Measurements from ENCODE around the gene OR2A42.
"Not testable (repeated sequence)": the region's sequence is repeated elsewhere in the genome, so short reads cannot be mapped to it uniquely, and the experiment has no call there.

OR2A42 gene

GRCh38 chr7:144226866-144227265 is 12.5 kb downstream of the OR2A42 start:
- not testable (repeated sequence) for DNase-seq (ENCODE audit: low spot score)

DNA sequence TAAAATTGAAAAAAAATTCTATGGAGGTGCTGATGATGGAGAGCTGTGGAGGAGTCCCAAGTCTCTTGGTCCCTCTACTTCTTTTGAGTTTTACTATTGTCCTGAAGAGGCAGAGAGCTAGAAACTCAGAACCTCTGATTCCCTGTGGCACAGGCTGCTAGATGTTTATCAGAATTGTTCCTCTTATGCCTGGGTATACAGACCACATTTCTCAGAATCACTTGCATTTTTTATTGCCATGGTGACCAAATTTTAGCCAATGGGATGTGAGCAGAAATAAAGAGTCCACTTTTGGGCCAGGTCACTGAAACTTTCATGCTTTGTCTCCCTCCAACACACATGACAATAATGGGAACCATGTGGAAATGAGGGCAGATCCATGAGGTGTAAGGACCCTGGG is 15.7 kb downstream of the OR2A42 start:
- not testable (repeated sequence) for DNase-seq (ENCODE audit: low spot score)

DNA sequence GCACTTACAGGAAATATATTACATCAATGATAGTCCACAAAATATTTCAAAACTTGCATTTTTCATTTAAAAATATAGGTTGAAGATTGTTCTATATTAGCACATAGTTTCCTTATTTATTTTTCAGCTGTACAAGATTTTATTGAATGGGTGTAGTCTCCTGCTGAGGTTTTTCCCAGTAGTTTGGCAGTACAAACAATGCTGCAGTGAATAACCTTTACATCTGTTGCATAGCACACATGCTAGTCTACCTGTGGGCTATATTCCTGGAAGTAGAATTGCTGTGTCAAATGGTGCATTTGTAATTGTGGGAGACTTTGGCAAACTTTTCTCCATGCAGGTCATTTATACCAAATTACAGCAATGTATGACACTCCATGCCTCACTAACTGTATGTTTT is 18.9 kb downstream of the OR2A42 start:
- not testable (repeated sequence) for DNase-seq (ENCODE audit: low spot score)

GRCh38 chr7:144219149-144219548 is 20.3 kb downstream of the OR2A42 start:
- DNase-seq (ENCODE audit: low spot score): not testable (repeated sequence)

GRCh38 chr7:144218581-144218980 is 20.8 kb downstream of the OR2A42 start:
- not testable (repeated sequence) for DNase-seq (ENCODE audit: low spot score)

DNA sequence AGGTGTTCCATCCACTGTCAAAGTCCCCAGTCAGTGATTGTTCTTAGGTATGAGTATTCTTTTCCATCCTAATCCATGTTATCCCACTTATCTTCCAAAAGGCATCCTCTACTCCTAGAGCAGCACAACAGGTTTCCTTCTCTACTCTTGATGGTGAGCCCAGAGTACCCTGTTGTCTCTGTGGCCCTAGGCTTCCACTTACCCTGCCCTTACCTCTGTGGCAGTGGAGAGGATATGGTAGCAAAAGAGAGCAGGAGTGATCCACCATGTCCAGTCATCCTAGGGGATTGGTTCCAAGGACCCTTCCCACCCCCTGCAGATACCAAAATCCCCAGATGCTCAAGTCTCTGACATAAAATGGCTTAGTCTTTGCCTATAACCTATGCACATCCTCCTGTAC is 22.2 kb downstream of the OR2A42 start:
- DNase-seq (ENCODE audit: low spot score): not testable (repeated sequence)

- DNase-seq (ENCODE audit: low spot score): not testable (repeated sequence)
These were observed 34.1 kb downstream of the OR2A42 start for GRCh38 chr7:144205306-144205705.

DNA sequence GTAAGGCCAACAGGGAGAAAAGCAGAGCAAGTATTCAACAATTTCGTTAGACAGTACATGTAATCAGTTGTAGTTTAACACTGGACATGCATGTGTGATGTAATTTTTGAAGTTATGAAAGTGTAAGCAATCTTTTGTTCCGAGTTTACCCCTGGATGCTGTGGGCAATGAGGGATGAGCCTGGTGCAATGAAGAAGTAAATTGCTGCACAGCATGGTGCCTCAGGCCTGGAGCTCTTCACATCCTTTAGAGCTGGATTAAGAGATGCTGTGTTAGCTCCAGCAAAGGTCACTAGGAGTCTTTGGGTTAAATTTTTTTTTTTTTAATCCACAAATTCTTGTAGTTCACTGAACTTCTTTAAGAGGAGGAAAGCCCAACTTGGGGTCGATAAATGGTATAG is 36.3 kb downstream of the OR2A42 start:
- not testable (repeated sequence) for DNase-seq (ENCODE audit: low spot score)

DNA sequence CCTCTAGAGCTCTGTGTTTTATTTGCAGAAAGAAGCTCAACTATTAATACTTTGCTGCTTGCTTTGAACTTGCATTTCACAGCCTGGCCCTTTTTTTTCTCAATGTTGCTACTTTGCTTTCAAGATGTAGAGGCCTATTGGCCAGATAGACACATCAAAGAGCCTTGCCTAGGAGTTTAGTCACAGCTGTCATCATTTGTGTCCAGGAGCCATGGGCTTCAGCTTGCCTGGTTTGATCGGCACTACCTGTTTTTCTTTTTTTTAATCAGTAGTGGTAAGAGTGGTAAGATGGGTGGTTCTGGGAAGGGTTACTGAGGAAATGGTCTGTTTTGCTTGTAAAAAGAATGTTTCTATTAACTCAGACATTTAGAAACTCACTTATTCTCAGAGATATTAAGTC is 37.4 kb downstream of the OR2A42 start:
- not testable (repeated sequence) for DNase-seq (ENCODE audit: low spot score)

DNA sequence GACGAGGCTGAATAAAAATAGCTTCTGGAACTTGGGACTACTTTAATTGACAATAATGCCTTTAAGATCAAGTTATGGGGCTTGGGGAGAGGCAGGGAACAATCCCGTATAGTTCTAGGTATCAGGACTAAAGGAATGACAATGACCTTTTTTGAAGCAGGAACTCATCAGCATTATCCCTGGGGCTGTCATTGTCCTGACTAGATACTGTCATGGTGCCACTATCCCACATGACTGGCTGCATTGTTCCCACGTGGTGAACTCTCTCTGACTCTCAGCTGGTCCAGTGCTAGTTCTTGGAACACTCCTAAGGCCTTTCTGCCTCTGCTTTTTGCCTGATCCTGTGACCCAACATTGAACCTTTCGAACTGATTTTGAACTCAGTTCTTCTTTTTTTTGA is 40.5 kb downstream of the OR2A42 start:
- not testable (repeated sequence) for DNase-seq (ENCODE audit: low spot score)

- not testable (repeated sequence) for DNase-seq (ENCODE audit: low spot score)
These were observed 44.1 kb downstream of the OR2A42 start, which contains the start of gene ARHGEF35 for GRCh38 chr7:144195212-144195872. ARHGEF35 (minus strand) TSS chr7:144195833; CDS start chr7:144188383, 7,450 bp downstream.

- DNase-seq (ENCODE audit: low spot score): not testable (repeated sequence)
These were observed 45.0 kb downstream of the OR2A42 start for GRCh38 chr7:144194453-144194852.

DNA sequence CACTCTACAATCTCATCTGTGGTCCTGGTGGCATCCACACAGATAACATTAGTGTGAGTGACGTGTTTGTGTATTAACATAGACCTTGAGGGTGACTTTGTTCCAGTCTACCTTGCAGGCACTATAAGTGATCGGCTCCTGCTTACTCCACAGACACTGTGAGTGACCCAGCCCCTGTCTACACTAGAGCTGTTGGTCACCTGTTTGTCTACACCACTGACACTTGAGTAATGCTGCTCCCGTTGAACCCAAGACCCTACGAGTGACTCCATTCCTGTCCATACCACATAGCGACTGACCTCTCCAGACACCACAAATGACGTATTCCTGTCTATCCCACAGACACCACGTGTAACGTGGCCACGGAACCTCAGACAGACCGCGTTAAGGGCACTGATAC is 45.6 kb downstream of the OR2A42 start:
- not testable (repeated sequence) for DNase-seq (ENCODE audit: low spot score)

- DNase-seq (ENCODE audit: low spot score): not testable (repeated sequence)
These were observed 50.7 kb downstream of the OR2A42 start for GRCh38 chr7:144188578-144189171.

GRCh38 chr7:144187848-144188247 is 51.6 kb downstream of the OR2A42 start:
- not testable (repeated sequence) for DNase-seq (ENCODE audit: low spot score)

DNA sequence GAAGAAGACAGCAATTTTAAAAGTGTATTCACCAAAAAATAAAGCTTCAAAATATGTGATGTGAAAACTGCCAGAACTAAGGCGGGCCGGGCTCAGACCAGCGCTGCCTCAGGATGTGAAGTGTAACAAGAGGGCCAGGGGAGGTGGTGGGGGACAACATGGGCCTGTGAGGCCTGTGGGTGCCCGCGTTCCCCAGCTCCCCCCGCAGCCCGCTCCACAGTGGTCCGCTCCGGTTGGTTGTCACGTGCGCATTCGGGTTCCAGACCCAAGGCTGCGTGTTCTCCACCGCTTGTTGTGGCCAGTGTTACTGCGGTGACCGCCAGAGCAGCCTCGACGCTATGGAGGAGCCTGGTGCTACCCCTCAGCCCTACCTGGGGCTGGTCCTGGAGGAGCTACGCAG is 56.2 kb downstream of the OR2A42 start, which contains the start of gene CTAGE4:
CTAGE4 (plus strand) TSS at position 301 of the 400 bp plus-strand sequence; CDS start at position 339, 38 bp downstream.
- DNase-seq (ENCODE audit: low spot score): not testable (repeated sequence)

DNA sequence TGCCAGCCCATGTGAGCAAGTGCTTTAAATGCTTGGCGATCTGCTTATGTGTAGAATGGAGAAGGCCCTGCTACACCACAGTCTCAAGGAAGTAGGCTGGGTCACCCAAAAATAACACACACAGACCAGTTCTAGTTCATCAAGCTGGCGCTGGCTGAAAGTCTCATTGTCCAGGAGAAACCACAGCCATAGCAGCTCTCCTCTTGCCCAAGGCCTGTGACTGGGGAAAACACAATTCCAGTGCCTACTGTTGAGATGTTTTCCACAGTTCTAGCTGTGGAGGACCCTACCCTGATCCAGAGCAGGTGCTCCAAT is 60.3 kb downstream of the OR2A42 start:
- DNase-seq (ENCODE audit: low spot score): not testable (repeated sequence)

DNA sequence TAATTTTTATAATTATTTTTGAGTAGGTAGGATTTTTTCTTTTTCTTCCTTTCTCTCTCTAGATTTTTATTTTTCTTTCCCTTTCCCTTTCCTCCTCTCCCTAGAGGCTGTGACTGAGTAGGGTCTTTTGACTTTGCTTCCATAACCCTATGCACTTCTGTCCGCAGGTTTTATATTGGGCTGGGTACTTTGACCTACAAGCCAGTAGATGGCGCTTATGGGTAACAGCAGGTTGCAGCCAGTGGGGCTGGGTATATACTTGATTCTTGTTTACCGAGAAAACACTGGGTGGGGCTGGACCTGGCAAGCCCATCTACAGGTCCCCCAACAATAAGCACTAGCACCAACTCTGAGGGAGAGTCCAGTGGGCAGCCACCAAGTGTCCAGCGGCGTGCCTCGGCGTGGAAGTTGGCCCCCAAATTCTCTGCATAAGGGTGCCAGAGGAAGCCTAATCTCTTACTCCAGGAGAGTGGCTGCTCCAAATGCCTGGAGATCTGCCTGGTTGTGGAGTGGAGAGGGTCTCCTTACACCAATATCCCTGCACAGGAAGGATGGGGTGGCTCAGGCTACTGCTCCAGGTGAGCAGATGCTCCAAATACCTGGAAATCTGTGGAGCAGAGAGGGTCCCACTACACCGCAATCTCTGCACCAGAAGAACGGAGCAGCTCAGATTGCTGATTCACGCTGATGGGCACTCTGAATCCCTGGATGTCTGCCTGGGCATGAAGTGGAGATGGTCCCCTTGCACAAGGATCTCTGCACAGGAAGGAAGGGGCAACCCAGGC is 60.8 kb downstream of the OR2A42 start:
- not testable (repeated sequence) for DNase-seq (ENCODE audit: low spot score)
